22Rv1 (cell line): ENCODE data around the gene POLR2A.

Experiments used
- H3K27ac ChIP-seq: fragments of 450-650 bp; 2 replicates; pipeline ENCODE4 v1.5.1; 2017
- ZFX ChIP-seq: fragments of 450-650 bp; IDR thresholded peaks from 2 replicates; pipeline ENCODE4 v1.6.1; 2017; ENCODE audit warnings: antibody characterized with exemption, borderline replicate concordance
- TF ChIP-seq, protein P1 (sequence below): fragments of 450-650 bp; IDR thresholded peaks from 2 replicates; pipeline ENCODE4 v1.5.1; 2017; ENCODE audit warnings: mild to moderate bottlenecking

Gene POLR2A

DNA sequence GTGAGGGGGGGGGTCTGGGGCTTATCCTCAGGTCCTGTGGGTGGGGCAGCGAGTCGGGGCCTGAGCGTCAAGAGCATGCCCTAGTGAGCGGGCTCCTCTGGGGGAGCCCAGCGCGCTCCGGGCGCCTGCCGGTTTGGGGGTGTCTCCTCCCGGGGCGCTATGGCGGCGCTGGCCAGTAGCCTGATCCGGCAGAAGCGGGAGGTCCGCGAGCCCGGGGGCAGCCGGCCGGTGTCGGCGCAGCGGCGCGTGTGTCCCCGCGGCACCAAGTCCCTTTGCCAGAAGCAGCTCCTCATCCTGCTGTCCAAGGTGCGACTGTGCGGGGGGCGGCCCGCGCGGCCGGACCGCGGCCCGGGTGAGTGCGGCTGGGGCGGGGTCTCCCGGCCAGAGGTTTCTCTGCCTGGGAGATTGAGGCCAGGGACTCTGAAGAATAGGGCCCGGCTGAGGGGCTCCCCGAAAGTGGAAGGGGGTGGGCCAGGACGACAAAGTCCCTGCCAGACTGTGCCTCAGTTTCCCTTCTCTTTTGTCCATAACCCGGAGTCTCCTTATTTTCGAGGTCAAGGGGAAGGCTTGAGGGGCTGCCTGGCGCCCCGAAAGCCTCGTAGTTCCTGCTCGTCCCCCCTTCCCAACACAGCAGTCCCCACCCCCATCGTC is 44.6 kb upstream of the POLR2A start, which contains the start of gene FGF11:
Gene FGF11, plus strand, starts transcription at position 51 of the 651 bp plus-strand sequence. Its CDS starts 109 bp downstream, at position 160.
- TF ChIP-seq, protein P1, sequence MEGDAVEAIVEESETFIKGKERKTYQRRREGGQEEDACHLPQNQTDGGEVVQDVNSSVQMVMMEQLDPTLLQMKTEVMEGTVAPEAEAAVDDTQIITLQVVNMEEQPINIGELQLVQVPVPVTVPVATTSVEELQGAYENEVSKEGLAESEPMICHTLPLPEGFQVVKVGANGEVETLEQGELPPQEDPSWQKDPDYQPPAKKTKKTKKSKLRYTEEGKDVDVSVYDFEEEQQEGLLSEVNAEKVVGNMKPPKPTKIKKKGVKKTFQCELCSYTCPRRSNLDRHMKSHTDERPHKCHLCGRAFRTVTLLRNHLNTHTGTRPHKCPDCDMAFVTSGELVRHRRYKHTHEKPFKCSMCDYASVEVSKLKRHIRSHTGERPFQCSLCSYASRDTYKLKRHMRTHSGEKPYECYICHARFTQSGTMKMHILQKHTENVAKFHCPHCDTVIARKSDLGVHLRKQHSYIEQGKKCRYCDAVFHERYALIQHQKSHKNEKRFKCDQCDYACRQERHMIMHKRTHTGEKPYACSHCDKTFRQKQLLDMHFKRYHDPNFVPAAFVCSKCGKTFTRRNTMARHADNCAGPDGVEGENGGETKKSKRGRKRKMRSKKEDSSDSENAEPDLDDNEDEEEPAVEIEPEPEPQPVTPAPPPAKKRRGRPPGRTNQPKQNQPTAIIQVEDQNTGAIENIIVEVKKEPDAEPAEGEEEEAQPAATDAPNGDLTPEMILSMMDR = no peak
- TF ChIP-seq ZFX = no peak
- peak within 1 kb of the TSS; percentile 92 for H3K27ac ChIP-seq

DNA sequence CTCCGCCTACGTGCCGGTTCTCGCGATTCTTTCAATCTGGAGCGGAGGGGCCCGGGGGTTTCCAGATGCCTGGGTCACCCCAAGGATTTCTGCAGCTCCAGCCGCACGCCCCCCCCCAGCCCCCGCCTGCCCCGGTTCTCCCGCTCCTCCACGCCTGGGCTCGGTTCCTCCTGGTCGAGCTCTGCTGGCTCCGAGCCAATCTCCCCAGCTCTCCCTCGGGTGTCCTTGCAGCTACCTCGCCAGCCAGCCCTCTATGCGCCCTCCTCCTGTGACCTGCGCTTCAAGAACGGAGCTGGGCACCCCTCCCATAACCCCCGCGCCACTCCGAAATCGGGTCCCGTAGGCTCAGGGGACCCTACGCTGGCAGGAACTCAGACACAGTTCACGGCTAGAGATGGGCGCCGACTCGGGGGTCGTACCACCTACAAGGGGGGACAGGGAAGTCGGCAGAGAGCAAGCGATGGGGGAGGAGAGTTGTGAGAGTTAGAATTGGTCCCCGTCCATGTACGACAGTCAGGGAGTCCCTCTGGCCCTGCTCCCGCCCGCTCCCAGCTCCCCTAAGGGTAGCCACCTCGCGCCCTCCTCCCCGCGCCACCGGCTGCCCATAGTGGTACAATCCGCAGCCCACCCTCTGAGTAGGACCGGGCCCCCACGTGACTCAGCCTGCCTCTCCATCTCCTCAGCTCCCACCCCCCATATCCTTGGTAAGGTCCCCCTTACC is 43.9 kb upstream of the POLR2A start:
- H3K27ac ChIP-seq = no peak overlapping the region
- TF ChIP-seq, protein P1 = no peak
- TF ChIP-seq ZFX = no peak

GRCh38 chr17:7440834-7441195 is 43.4 kb upstream of the POLR2A start:
- no peak for TF ChIP-seq ZFX
- TF ChIP-seq, protein P1 = no peak
- H3K27ac ChIP-seq = no peak overlapping the region

DNA sequence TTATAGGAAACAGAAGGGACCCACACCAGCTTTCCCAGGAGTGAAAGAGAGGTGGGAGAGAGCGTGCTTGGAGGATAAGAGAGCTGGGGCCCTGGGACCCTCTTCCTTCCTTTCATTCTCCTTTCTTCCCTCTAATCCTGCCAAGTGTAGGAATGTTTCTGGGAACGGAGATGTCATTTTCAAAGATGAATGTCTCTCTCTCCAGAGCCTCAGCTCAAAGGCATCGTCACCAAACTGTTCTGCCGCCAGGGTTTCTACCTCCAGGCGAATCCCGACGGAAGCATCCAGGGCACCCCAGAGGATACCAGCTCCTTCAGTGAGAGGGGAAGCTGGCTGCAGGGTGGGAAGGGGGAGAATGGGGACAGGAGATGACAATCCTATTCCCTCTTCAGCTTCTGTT is 42.9 kb upstream of the POLR2A start:
- TF ChIP-seq, protein P1 = no peak
- TF ChIP-seq ZFX = no peak
- H3K27ac ChIP-seq = no peak overlapping the region

DNA sequence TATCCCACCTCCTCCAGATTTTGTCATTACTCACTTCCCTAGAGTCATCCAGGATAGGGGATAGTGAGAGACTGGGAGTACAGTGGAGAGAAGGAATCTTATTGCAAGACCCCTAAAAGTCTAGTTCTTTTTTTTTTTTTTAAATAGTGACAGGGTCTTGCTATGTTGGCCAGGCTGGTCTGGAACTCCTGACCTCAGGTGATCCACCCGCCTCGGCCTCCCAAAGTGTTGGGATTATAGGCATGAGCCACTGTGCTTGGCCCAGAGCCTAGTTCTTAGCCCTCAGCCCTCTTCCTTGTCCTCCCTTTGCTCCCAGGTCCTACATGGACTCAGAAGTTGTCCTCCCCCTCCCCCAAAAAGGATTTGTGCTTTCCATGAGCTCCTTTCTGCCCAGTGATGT is 42.0 kb upstream of the POLR2A start:
- no peak overlapping the region for H3K27ac ChIP-seq
- no peak for TF ChIP-seq ZFX
- TF ChIP-seq, protein P1 = no peak

GRCh38 chr17:7443499-7444485 is 40.4 kb upstream of the POLR2A start:
- TF ChIP-seq, protein P1 = no peak
- no peak for TF ChIP-seq ZFX
- peak overlapping the region; percentile 24; the same call in 1 of the 2 replicates for H3K27ac ChIP-seq
